Measurements from ENCODE around the gene ASB1.
A peak's percentile ranks its signal among the peaks of the same experiment; 100 is the strongest.

The ASB1 gene

GRCh38 chr2:238425505-238425978 is 1.2 kb upstream of the ASB1 start:
- Histone ChIP-seq H3K9ac (ENCODE audit: low read depth, low read length, poor library complexity) (peak overlapping the region; percentile 92), H2BK120ac (ENCODE audit: low read depth, low read length) (no peak overlapping the region), H3K27ac (replicated peaks; ENCODE audit: low read length) (no peak overlapping the region), H4K8ac (ENCODE audit: low read depth, low read length) (no peak overlapping the region), H2BK12ac (ENCODE audit: low read length) (no peak overlapping the region), H3K9me3 (replicated peaks in 1 of 2; ENCODE audit: control insufficient read depth in 2 of 2, insufficient read depth in 1 of 2, low read depth in 1 of 2, low read length in 2 of 2) (peaks cover 4 to 10% of the 10 kb centered on the region in 2 donors), H3K4me2 (ENCODE audit: insufficient read depth, low read length, poor library complexity, severe bottlenecking) (peak overlapping the region; percentile 70), H3K4me1 (ENCODE audit: control insufficient read depth in 2 of 2, insufficient read depth in 1 of 2, low read depth in 1 of 2, low read length in 2 of 2) (peaks cover 13 to 17% of the 10 kb centered on the region in 2 donors), H2BK5ac (ENCODE audit: low read length) (no peak overlapping the region), H3K18ac (ENCODE audit: low read length) (no peak overlapping the region), H3K4me3 (ENCODE audit: low read length in 2 of 2) (peak overlapping the region; percentile 19 to 88), H3K27me3 (ENCODE audit: control insufficient read depth in 3 of 3, insufficient read depth in 3 of 3, low read depth in 1 of 3, low read length in 3 of 3) (no peaks in the 10 kb centered on the region), H3K4ac (ENCODE audit: low read length) (no peak overlapping the region), H2AFZ (ENCODE audit: low read length) (no peak overlapping the region), H3K14ac (ENCODE audit: low read length) (no peak overlapping the region), H2AK5ac (ENCODE audit: low read depth, low read length) (no peak overlapping the region), H3K79me1 (ENCODE audit: low read depth, low read length) (peaks cover 11% of the 10 kb centered on the region), H4K91ac (ENCODE audit: low read depth, low read length, poor library complexity) (no peak overlapping the region), H3K23ac (ENCODE audit: low read depth, low read length, poor library complexity) (no peak overlapping the region), H2BK15ac (ENCODE audit: low read length) (no peak overlapping the region), H3K36me3 (replicated peaks in 1 of 2; ENCODE audit: control insufficient read depth in 2 of 2, insufficient read depth in 2 of 2, low read length in 2 of 2) (peaks cover 3 to 12% of the 10 kb centered on the region in 2 donors)
- no peak for DNase-seq (ENCODE audit: low spot score)
- no CpG with 5 or more reads among the region's 16 CpGs for WGBS, 2 donors (ENCODE audit: extremely low coverage in 2 of 2, insufficient read length in 2 of 2, insufficient replicate concordance in 1 of 2)

DNA sequence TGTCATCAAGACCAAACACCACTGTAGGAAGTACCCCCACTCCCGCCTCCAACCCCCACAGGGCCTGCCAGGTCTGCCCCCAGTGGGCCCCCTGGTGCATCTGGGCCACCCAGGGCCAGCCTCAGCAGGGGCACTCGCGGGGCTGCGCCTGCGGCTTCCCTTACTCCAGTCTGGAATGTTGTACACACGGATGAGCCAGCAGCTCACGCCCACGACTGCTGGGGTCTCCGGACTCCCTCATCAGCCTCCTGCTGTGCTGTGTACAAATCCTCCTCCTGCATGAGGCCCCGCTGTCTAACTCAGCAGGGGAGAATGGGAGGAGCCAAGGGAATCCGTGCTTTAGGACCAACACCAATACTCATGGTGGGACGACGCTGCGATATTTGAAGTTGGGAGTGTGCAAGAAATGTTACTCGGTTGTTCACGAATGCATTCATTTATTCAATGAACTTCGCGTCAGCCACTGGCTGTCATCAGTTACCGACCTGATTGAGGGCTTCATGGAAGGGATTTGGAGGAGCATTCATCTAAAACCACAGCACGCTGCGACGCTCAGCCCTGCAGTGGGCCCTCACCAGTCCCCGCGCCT is 654 bp upstream of the ASB1 start:
- H2BK5ac ChIP-seq (ENCODE audit: low read length) = peak overlapping the region; percentile 96
- peak overlapping the region; percentile 97 for H3K27ac ChIP-seq (replicated peaks; ENCODE audit: low read length)
- H3K79me1 ChIP-seq (ENCODE audit: low read depth, low read length) = peaks cover 11% of the 10 kb centered on the region
- no CpG with 5 or more reads among the region's 24 CpGs for WGBS, 2 donors (ENCODE audit: extremely low coverage in 2 of 2, insufficient read length in 2 of 2, insufficient replicate concordance in 1 of 2)
- H3K9me3 ChIP-seq (replicated peaks in 1 of 2; ENCODE audit: control insufficient read depth in 2 of 2, insufficient read depth in 1 of 2, low read depth in 1 of 2, low read length in 2 of 2) = peaks cover 7 to 15% of the 10 kb centered on the region in 2 donors
- H2BK12ac ChIP-seq (ENCODE audit: low read length) = no peak overlapping the region
- H2AFZ ChIP-seq (ENCODE audit: low read length) = peak overlapping the region; percentile 96
- peak overlapping the region; percentile 70 for H3K4me2 ChIP-seq (ENCODE audit: insufficient read depth, low read length, poor library complexity, severe bottlenecking)
- H3K36me3 ChIP-seq (replicated peaks in 1 of 2; ENCODE audit: control insufficient read depth in 2 of 2, insufficient read depth in 2 of 2, low read length in 2 of 2) = peaks cover 3 to 17% of the 10 kb centered on the region in 2 donors
- no peak overlapping the region for H2BK15ac ChIP-seq (ENCODE audit: low read length)
- H3K27me3 ChIP-seq (ENCODE audit: control insufficient read depth in 3 of 3, insufficient read depth in 3 of 3, low read depth in 1 of 3, low read length in 3 of 3) = no peaks in the 10 kb centered on the region
- no peak overlapping the region for H3K23ac ChIP-seq (ENCODE audit: low read depth, low read length, poor library complexity)
- H3K9ac ChIP-seq (ENCODE audit: low read depth, low read length, poor library complexity) = peak overlapping the region; percentile 92
- H3K4me1 ChIP-seq (ENCODE audit: control insufficient read depth in 2 of 2, insufficient read depth in 1 of 2, low read depth in 1 of 2, low read length in 2 of 2) = peaks cover 12 to 13% of the 10 kb centered on the region in 2 donors
- no peak overlapping the region for H2BK120ac ChIP-seq (ENCODE audit: low read depth, low read length)
- H3K18ac ChIP-seq (ENCODE audit: low read length) = peak overlapping the region; percentile 98
- H4K8ac ChIP-seq (ENCODE audit: low read depth, low read length) = no peak overlapping the region
- H4K91ac ChIP-seq (ENCODE audit: low read depth, low read length, poor library complexity) = no peak overlapping the region
- peak overlapping the region; percentile 81 to 88 for H3K4me3 ChIP-seq (ENCODE audit: low read length in 2 of 2)
- no peak overlapping the region for H2AK5ac ChIP-seq (ENCODE audit: low read depth, low read length)
- peak; percentile 59 for DNase-seq (ENCODE audit: low spot score)
- no peak overlapping the region for H3K4ac ChIP-seq (ENCODE audit: low read length)
- no peak overlapping the region for H3K14ac ChIP-seq (ENCODE audit: low read length)

- H3K14ac ChIP-seq (ENCODE audit: low read length) = no peak overlapping the region
- H3K79me1 ChIP-seq (ENCODE audit: low read depth, low read length) = peaks cover 11% of the 10 kb centered on the region
- peak overlapping the region; percentile 96 for H2AFZ ChIP-seq (ENCODE audit: low read length)
- peak overlapping the region; percentile 73 for H3K4me2 ChIP-seq (ENCODE audit: insufficient read depth, low read length, poor library complexity, severe bottlenecking)
- peak overlapping the region; percentile 46 for H2BK5ac ChIP-seq (ENCODE audit: low read length)
- H3K18ac ChIP-seq (ENCODE audit: low read length) = peak overlapping the region; percentile 84
- no peak overlapping the region for H4K8ac ChIP-seq (ENCODE audit: low read depth, low read length)
- H3K4ac ChIP-seq (ENCODE audit: low read length) = no peak overlapping the region
- peak overlapping the region; percentile 40 for H2AK5ac ChIP-seq (ENCODE audit: low read depth, low read length)
- peaks cover 3 to 25% of the 10 kb centered on the region in 2 donors for H3K36me3 ChIP-seq (replicated peaks in 1 of 2; ENCODE audit: control insufficient read depth in 2 of 2, insufficient read depth in 2 of 2, low read length in 2 of 2)
- H3K23ac ChIP-seq (ENCODE audit: low read depth, low read length, poor library complexity) = peak overlapping the region; percentile 92
- peak overlapping the region; percentile 88 for H3K4me3 ChIP-seq (ENCODE audit: low read length in 2 of 2)
- H3K4me1 ChIP-seq (ENCODE audit: control insufficient read depth in 2 of 2, insufficient read depth in 1 of 2, low read depth in 1 of 2, low read length in 2 of 2) = peaks cover 8 to 11% of the 10 kb centered on the region in 2 donors
- no peaks in the 10 kb centered on the region for H3K27me3 ChIP-seq (ENCODE audit: control insufficient read depth in 3 of 3, insufficient read depth in 3 of 3, low read depth in 1 of 3, low read length in 3 of 3)
- H4K91ac ChIP-seq (ENCODE audit: low read depth, low read length, poor library complexity) = peak overlapping the region; percentile 23
- H2BK12ac ChIP-seq (ENCODE audit: low read length) = no peak overlapping the region
- no peak overlapping the region for H2BK120ac ChIP-seq (ENCODE audit: low read depth, low read length)
- no peak overlapping the region for H2BK15ac ChIP-seq (ENCODE audit: low read length)
- no CpG with 5 or more reads among the region's 20 CpGs for WGBS, 2 donors (ENCODE audit: extremely low coverage in 2 of 2, insufficient read length in 2 of 2, insufficient replicate concordance in 1 of 2)
- DNase-seq (ENCODE audit: low spot score) = no peak
- no peak overlapping the region for H3K27ac ChIP-seq (replicated peaks; ENCODE audit: low read length)
- H3K9ac ChIP-seq (ENCODE audit: low read depth, low read length, poor library complexity) = peak overlapping the region; percentile 94
- H3K9me3 ChIP-seq (replicated peaks in 1 of 2; ENCODE audit: control insufficient read depth in 2 of 2, insufficient read depth in 1 of 2, low read depth in 1 of 2, low read length in 2 of 2) = peaks cover 7 to 18% of the 10 kb centered on the region in 2 donors
Observed at GRCh38 chr2:238427435-238428162, 872 bp downstream of the ASB1 start.

DNA sequence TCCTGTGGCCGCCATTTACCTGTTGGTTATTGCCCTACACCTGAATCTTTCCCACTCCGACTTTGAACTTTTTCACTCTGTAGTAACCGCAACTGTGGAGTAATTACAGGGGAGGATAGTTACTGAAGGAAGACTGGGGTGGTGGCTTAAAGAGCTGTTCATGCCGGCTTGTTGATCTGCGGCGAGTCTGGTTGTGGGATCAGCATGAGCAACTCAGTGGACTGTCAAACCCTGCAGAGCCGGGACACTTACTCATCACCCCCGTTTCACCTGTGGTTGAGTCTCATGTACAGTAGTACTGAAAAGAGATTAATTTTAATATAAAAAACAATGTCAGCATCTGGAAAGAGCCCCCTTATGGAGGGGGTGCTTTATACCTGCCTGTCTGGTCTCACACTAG is 2.1 kb downstream of the ASB1 start:
- H4K8ac ChIP-seq (ENCODE audit: low read depth, low read length) = no peak overlapping the region

More for the DNA sequence above, 2.1 kb downstream of the ASB1 start:
- Histone ChIP-seq H3K18ac (ENCODE audit: low read length) (no peak overlapping the region), H3K23ac (ENCODE audit: low read depth, low read length, poor library complexity) (no peak overlapping the region), H2AK5ac (ENCODE audit: low read depth, low read length) (no peak overlapping the region), H2AFZ (ENCODE audit: low read length) (no peak overlapping the region), H3K27me3 (ENCODE audit: control insufficient read depth in 3 of 3, insufficient read depth in 3 of 3, low read depth in 1 of 3, low read length in 3 of 3) (no peaks in the 10 kb centered on the region), H3K27ac (replicated peaks; ENCODE audit: low read length) (no peak overlapping the region), H3K4me3 (ENCODE audit: low read length in 2 of 2) (peak overlapping the region in 1 of 2 donors; percentile 88), H3K4me1 (ENCODE audit: control insufficient read depth in 2 of 2, insufficient read depth in 1 of 2, low read depth in 1 of 2, low read length in 2 of 2) (peaks cover 8 to 11% of the 10 kb centered on the region in 2 donors), H2BK5ac (ENCODE audit: low read length) (no peak overlapping the region), H4K91ac (ENCODE audit: low read depth, low read length, poor library complexity) (no peak overlapping the region), H3K79me1 (ENCODE audit: low read depth, low read length) (peaks cover 11% of the 10 kb centered on the region), H3K4ac (ENCODE audit: low read length) (no peak overlapping the region), H3K36me3 (replicated peaks in 1 of 2; ENCODE audit: control insufficient read depth in 2 of 2, insufficient read depth in 2 of 2, low read length in 2 of 2) (peaks cover 8 to 35% of the 10 kb centered on the region in 2 donors), H3K4me2 (ENCODE audit: insufficient read depth, low read length, poor library complexity, severe bottlenecking) (no peak overlapping the region), H2BK12ac (ENCODE audit: low read length) (no peak overlapping the region), H2BK15ac (ENCODE audit: low read length) (no peak overlapping the region), H3K9me3 (replicated peaks in 1 of 2; ENCODE audit: control insufficient read depth in 2 of 2, insufficient read depth in 1 of 2, low read depth in 1 of 2, low read length in 2 of 2) (peaks cover 7 to 18% of the 10 kb centered on the region in 2 donors), H3K14ac (ENCODE audit: low read length) (no peak overlapping the region), H3K9ac (ENCODE audit: low read depth, low read length, poor library complexity) (no peak overlapping the region), H2BK120ac (ENCODE audit: low read depth, low read length) (no peak overlapping the region)
- no CpG with 5 or more reads among the region's 8 CpGs for WGBS, 2 donors (ENCODE audit: extremely low coverage in 2 of 2, insufficient read length in 2 of 2, insufficient replicate concordance in 1 of 2)
- no peak for DNase-seq (ENCODE audit: low spot score)
